Activated CD4-positive, alpha-beta T cell treated with anti-CD3 and anti-CD28 coated beads, Interleukin-2, amount 10 ng/mL, durations not matched to agents 7 days and 5 days (primary cell): ENCODE measurements around the gene RNF213. TPM values are rescaled to one million over a fixed set of nuclear protein-coding genes. Genes with fewer than 3 reads are reported as not detected.

ENCODE experiments used
- CTCF ChIA-PET: fragments of 350-600 bp; sonication (Branson Sonifier 250); formaldehyde crosslinking; loops from one replicate; lab custom pipeline; 2021; ENCODE audit warnings: antibody characterized with exemption; lab: Charles Lee
- POLR2A ChIA-PET: fragments of 350-600 bp; sonication (Branson Sonifier 250); formaldehyde crosslinking; loops from one replicate; lab custom pipeline; 2021; ENCODE audit warnings: antibody characterized with exemption; lab: Charles Lee
- DNase-seq: peaks from one replicate; pipeline ENCODE4 v3.0.0-alpha.2; 2020
- H3K27ac Mint-ChIP-seq: one replicate; pipeline ENCODE4 v1.8.0; 2021; ENCODE audit warnings: mild to moderate bottlenecking, moderate library complexity, mixed read lengths
- H3K27me3 Mint-ChIP-seq: one replicate; pipeline ENCODE4 v1.8.0; 2021; ENCODE audit warnings: mixed read lengths
- H3K36me3 Mint-ChIP-seq: one replicate; pipeline ENCODE4 v1.8.0; 2021; ENCODE audit warnings: low read depth, mixed read lengths
- H3K4me1 Mint-ChIP-seq: one replicate; pipeline ENCODE4 v1.8.0; 2021; ENCODE audit warnings: mixed read lengths
- H3K4me3 Mint-ChIP-seq: one replicate; pipeline ENCODE4 v1.8.0; 2021; ENCODE audit warnings: mild to moderate bottlenecking, moderate library complexity, mixed read lengths
- H3K9me3 Mint-ChIP-seq: one replicate; pipeline ENCODE4 v1.8.0; 2021; ENCODE audit warnings: mixed read lengths
- total RNA-seq, 2 experiments: library from RNA; stranded (reverse); gene quantifications; one replicate each; pipeline ENCODE4 v1.2.3, GENCODE V29; 2021

The RNF213 gene
- total RNA-seq, 2 experiments from 2014 or later: 579 to 602 TPM

GRCh38 chr17:80423536-80424225 lies 163.0 kb downstream of the RNF213 start:
- H3K27ac Mint-ChIP-seq: peak overlapping the region; percentile 14
- DNase-seq: no peak
- no peaks in the 10 kb centered on the region for H3K36me3 Mint-ChIP-seq
- POLR2A ChIA-PET: no interaction called here
- no peak overlapping the region for H3K4me3 Mint-ChIP-seq
- CTCF ChIA-PET: interaction anchor here (0.6 to 1.3 kb wide), 4 partner anchors 139 to 565 kb away, joined by 3 to 4 read pairs (median 3); no protein-coding TSS in a partner anchor
- no peaks in the 10 kb centered on the region for H3K9me3 Mint-ChIP-seq
- H3K27me3 Mint-ChIP-seq: no peaks in the 10 kb centered on the region
- H3K4me1 Mint-ChIP-seq: peaks cover 17% of the 10 kb centered on the region

DNA sequence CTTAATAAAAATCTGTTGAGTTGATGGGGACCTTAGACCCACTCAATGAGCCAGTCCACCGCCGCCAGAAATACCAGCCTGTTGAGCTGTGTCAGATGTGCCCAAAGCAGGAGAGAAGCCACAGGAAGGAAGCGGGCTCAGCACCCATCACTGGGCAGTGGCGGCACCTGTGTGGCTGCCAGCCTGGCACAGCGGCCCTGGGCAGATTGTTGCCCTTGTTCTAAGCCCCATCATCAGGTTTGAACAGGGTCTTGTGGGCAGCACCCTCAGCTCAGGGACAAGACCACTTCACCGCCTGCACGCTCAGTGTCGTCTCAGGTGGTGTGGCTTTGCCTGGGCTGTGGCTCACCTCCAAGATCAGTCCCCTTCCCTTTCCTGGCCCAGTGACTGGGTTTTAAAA lies 163.6 kb downstream of the RNF213 start:
- H3K36me3 Mint-ChIP-seq: no peaks in the 10 kb centered on the region
- ChIA-PET POLR2A (no interaction called here), CTCF (no interaction called here)
- peak overlapping the region; percentile 14 for H3K27ac Mint-ChIP-seq
- no peak for DNase-seq
- no peak overlapping the region for H3K4me3 Mint-ChIP-seq
- no peaks in the 10 kb centered on the region for H3K9me3 Mint-ChIP-seq
- peaks cover 17% of the 10 kb centered on the region for H3K4me1 Mint-ChIP-seq
- H3K27me3 Mint-ChIP-seq: no peaks in the 10 kb centered on the region

GRCh38 chr17:80424878-80425765 lies 164.5 kb downstream of the RNF213 start:
- Mint-ChIP-seq H3K27me3 (no peaks in the 10 kb centered on the region), H3K27ac (no peak overlapping the region), H3K9me3 (no peaks in the 10 kb centered on the region), H3K4me1 (peaks cover 17% of the 10 kb centered on the region), H3K36me3 (no peaks in the 10 kb centered on the region), H3K4me3 (no peak overlapping the region)
- POLR2A ChIA-PET: no interaction called here
- CTCF ChIA-PET: interaction anchor here (0.7 to 1.4 kb wide), 4 partner anchors 8 to 554 kb away, joined by 3 to 5 read pairs (median 3); no protein-coding TSS in a partner anchor
- DNase-seq: no peak

GRCh38 chr17:80425835-80426426 lies 165.3 kb downstream of the RNF213 start:
- CTCF ChIA-PET: interaction anchor here (1.1 to 1.4 kb wide), 3 partner anchors 9 to 554 kb away, joined by 3 to 5 read pairs (median 3); no protein-coding TSS in a partner anchor

GRCh38 chr17:80426671-80427326 lies 166.1 kb downstream of the RNF213 start:
- DNase-seq: peak; percentile 90
- no peaks in the 10 kb centered on the region for H3K9me3 Mint-ChIP-seq
- peaks cover 17% of the 10 kb centered on the region for H3K4me1 Mint-ChIP-seq
- H3K27ac Mint-ChIP-seq: no peak overlapping the region
- POLR2A ChIA-PET: no interaction called here
- CTCF ChIA-PET: interaction anchor here (0.6 to 2.6 kb wide), 30 partner anchors 10 to 707 kb away, joined by 3 to 14 read pairs (median 4); partner anchors contain the start of gene GAA
- no peak overlapping the region for H3K4me3 Mint-ChIP-seq
- H3K27me3 Mint-ChIP-seq: no peaks in the 10 kb centered on the region
- no peaks in the 10 kb centered on the region for H3K36me3 Mint-ChIP-seq

More at GRCh38 chr17:80425835-80426426, 165.3 kb downstream of the RNF213 start:
- no peak for DNase-seq
- no peak overlapping the region for H3K27ac Mint-ChIP-seq
- H3K4me3 Mint-ChIP-seq: no peak overlapping the region
- H3K4me1 Mint-ChIP-seq: peaks cover 17% of the 10 kb centered on the region
- H3K36me3 Mint-ChIP-seq: no peaks in the 10 kb centered on the region
- no peaks in the 10 kb centered on the region for H3K9me3 Mint-ChIP-seq
- POLR2A ChIA-PET: no interaction called here
- H3K27me3 Mint-ChIP-seq: no peaks in the 10 kb centered on the region

DNA sequence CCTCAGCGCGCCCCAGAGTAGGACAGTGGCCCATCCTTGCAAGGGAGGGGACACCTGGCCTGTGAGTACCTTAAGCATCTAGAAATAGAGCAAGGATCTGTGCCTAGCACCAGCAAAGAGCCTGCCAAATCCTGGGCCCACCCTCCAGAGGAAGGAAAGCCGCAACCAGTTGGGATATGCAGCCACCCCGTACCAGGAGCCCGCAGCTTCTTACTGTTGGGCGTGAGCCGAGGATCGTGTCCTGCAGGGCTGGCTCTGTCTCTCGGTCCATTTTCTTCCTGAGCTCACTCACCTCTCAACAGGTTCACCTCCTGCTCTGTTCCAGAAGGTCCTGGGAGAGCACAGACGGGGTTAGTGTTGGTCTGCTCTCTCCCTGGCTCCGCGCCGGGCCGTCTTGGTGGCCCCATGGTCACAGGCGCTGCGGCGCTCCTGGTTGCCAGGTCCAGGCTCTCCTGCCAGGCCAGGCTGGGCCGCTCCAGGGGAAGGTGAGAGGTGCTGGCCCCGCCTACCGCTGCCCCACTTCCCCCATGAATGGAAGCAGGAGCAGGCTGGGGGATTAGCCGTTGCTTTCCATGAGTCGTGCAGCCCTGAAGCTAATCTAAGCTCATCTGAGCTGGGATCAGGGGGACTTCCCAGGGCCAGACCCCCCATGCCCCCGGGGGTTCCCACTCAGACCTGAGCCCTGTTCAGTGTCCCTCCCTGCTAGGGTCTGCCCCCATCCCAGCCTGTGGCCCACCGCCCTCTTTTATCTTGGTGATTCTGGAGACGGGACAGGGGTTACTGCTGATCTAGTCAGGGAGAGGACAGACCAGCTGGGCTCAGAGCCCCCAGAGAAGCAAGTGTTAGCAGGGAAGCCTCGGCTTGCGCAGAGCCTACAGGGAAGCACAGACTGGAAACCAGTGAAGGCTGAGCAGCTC lies 167.0 kb downstream of the RNF213 start:
- no peak overlapping the region for H3K4me3 Mint-ChIP-seq
- H3K27ac Mint-ChIP-seq: no peak overlapping the region
- no peaks in the 10 kb centered on the region for H3K9me3 Mint-ChIP-seq
- peaks cover 17% of the 10 kb centered on the region for H3K4me1 Mint-ChIP-seq
- H3K27me3 Mint-ChIP-seq: no peaks in the 10 kb centered on the region
- DNase-seq: no peak
- CTCF ChIA-PET: interaction anchor here (0.5 to 2.6 kb wide), 31 partner anchors 9 to 706 kb away, joined by 3 to 14 read pairs (median 4); partner anchors contain the start of gene GAA
- POLR2A ChIA-PET: no interaction called here
- no peaks in the 10 kb centered on the region for H3K36me3 Mint-ChIP-seq

DNA sequence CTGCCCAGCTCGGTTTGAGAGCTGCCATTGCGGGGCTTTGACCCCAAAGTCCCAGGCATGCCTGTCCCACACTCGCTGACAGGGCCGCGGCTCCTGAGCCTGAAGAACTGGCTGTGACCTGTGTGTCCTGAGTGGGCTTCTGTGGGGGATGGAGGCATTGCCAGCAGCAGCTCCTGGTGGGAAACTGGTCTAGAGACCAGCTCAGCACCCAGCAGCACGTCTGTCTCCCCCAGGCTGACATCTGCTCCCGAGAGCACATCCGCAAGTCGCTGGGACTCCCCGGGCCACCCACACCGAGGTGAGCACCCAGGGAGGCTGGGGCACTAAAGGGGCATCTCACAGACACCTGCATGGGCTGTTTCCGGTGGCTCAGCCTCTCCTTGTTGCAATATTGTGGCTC lies 167.7 kb downstream of the RNF213 start:
- POLR2A ChIA-PET: no interaction called here

DNA sequence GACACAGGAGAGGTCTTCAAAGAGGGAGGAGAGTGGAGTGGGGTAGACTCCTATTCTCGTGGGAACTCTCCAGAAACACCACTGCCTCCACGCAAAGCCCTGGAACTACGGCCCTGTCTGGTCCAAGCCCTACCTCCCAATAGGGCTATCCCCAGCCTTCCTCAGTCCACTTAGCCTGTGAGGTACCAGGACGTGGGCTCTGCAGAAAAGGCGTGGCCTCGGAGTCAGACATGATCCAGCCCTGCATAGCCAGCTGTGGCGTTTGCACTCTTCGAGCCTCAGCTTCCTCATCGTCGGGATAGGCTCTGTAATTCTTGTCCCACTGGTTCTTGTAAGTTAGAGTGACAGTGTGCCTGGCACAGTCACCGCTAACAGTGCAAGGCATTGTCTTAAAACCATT lies 168.1 kb downstream of the RNF213 start:
- peaks cover 15% of the 10 kb centered on the region for H3K4me1 Mint-ChIP-seq
- no peaks in the 10 kb centered on the region for H3K36me3 Mint-ChIP-seq
- H3K9me3 Mint-ChIP-seq: no peaks in the 10 kb centered on the region
- no peaks in the 10 kb centered on the region for H3K27me3 Mint-ChIP-seq
- CTCF ChIA-PET: interaction anchor here (1.1 to 2.6 kb wide), 3 partner anchors 12 to 541 kb away, joined by 3 to 14 read pairs (median 7); no protein-coding TSS in a partner anchor
- POLR2A ChIA-PET: no interaction called here
- H3K27ac Mint-ChIP-seq: no peak overlapping the region
- DNase-seq: no peak
- H3K4me3 Mint-ChIP-seq: no peak overlapping the region

More for the DNA sequence above, 167.7 kb downstream of the RNF213 start:
- Mint-ChIP-seq H3K4me1 (peaks cover 17% of the 10 kb centered on the region), H3K27ac (no peak overlapping the region), H3K4me3 (no peak overlapping the region), H3K27me3 (no peaks in the 10 kb centered on the region), H3K36me3 (no peaks in the 10 kb centered on the region), H3K9me3 (no peaks in the 10 kb centered on the region)
- CTCF ChIA-PET: interaction anchor here (0.5 to 2.6 kb wide), 8 partner anchors 8 to 560 kb away, joined by 3 to 14 read pairs (median 6); no protein-coding TSS in a partner anchor
- no peak for DNase-seq

GRCh38 chr17:80429356-80430275 lies 169.0 kb downstream of the RNF213 start:
- Mint-ChIP-seq H3K4me3 (no peak overlapping the region), H3K36me3 (no peaks in the 10 kb centered on the region), H3K9me3 (no peaks in the 10 kb centered on the region), H3K27me3 (no peaks in the 10 kb centered on the region), H3K27ac (no peak overlapping the region), H3K4me1 (peaks cover 10% of the 10 kb centered on the region)
- ChIA-PET CTCF (interaction anchor here (1.1 kb wide), 1 partner anchor 11 kb away, joined by 3 read pairs; no protein-coding TSS in a partner anchor), POLR2A (no interaction called here)
- no peak for DNase-seq

- no peaks in the 10 kb centered on the region for H3K27me3 Mint-ChIP-seq
- H3K27ac Mint-ChIP-seq: no peak overlapping the region
- no peaks in the 10 kb centered on the region for H3K36me3 Mint-ChIP-seq
- peaks cover 10% of the 10 kb centered on the region for H3K4me1 Mint-ChIP-seq
- DNase-seq: no peak
- ChIA-PET POLR2A (no interaction called here), CTCF (no interaction called here)
- no peak overlapping the region for H3K4me3 Mint-ChIP-seq
- no peaks in the 10 kb centered on the region for H3K9me3 Mint-ChIP-seq
These were observed 170.0 kb downstream of the RNF213 start for GRCh38 chr17:80430446-80431245.
